RWPE1 (cell line): Measurements from ENCODE around the gene DBF4B.
A peak's percentile ranks its signal among the peaks of the same experiment; 100 is the strongest.

Experiments
- CTCF ChIA-PET: fragments of 350-600 bp; sonication (Branson Sonifier 250); formaldehyde crosslinking; extraction: SDS; loops from one replicate; lab custom pipeline; 2021; lab: Yijun Ruan, JAX
- POLR2A ChIA-PET: fragments of 400-600 bp; formaldehyde crosslinking; extraction: SDS; loops from one replicate; lab custom pipeline; 2020; ENCODE audit warnings: antibody characterized with exemption; ENCODE audit not compliant: low non-redundant PET; lab: Yijun Ruan, JAX
- DNase-seq: peaks from one replicate; pipeline ENCODE4 v3.0.0; 2012; ENCODE audit warnings: low spot score
- H3K27ac ChIP-seq: fragments of 450-650 bp; 2 replicates; pipeline ENCODE4 v1.5.1; 2017
- TF ChIP-seq, protein P1 (sequence below): fragments of 450-650 bp; conservative IDR thresholded peaks from 2 replicates; pipeline ENCODE4 v1.5.1; 2017; ENCODE audit warnings: low read depth, mild to moderate bottlenecking

The DBF4B gene

DNA sequence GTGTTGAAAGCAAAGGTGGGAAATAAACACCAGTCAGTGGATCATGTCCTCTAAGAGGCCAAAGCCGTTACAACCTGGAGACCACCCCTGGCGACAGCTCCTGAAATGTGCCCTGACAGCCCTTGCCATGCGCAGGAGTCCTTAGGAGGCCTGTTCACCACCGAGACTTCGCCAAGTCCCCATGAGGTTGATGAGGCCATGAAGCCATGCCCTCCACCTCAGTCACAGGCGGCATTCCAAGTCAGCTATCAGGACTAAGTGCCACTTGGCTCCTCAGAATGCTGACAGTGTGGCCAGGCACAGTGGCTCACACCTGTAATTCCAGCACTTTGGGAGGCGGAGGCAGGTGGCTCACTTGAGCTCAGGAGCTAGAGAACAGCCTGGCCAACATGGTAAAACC, 77.5 kb downstream of the DBF4B start:
- POLR2A ChIA-PET, result no interaction called here
- DNase-seq, result no peak

GRCh38 chr17:44786551-44787081, 78.2 kb downstream of the DBF4B start:
- H3K27ac ChIP-seq, result no peak overlapping the region
- ChIA-PET CTCF (interaction anchor here (0.7 to 1.0 kb wide), 2 partner anchors 65 to 92 kb away, joined by 3 read pairs; no protein-coding TSS in a partner anchor), POLR2A (no interaction called here)
- TF ChIP-seq, protein P1, sequence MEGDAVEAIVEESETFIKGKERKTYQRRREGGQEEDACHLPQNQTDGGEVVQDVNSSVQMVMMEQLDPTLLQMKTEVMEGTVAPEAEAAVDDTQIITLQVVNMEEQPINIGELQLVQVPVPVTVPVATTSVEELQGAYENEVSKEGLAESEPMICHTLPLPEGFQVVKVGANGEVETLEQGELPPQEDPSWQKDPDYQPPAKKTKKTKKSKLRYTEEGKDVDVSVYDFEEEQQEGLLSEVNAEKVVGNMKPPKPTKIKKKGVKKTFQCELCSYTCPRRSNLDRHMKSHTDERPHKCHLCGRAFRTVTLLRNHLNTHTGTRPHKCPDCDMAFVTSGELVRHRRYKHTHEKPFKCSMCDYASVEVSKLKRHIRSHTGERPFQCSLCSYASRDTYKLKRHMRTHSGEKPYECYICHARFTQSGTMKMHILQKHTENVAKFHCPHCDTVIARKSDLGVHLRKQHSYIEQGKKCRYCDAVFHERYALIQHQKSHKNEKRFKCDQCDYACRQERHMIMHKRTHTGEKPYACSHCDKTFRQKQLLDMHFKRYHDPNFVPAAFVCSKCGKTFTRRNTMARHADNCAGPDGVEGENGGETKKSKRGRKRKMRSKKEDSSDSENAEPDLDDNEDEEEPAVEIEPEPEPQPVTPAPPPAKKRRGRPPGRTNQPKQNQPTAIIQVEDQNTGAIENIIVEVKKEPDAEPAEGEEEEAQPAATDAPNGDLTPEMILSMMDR, result no peak
- no peak for DNase-seq

More for the DNA sequence above, 77.5 kb downstream of the DBF4B start:
- TF ChIP-seq, protein P1, result no peak
- H3K27ac ChIP-seq, result no peak overlapping the region
- CTCF ChIA-PET, result interaction anchor here (0.7 kb wide), 1 partner anchor 65 kb away, joined by 3 read pairs; no protein-coding TSS in a partner anchor

- no peak overlapping the region for H3K27ac ChIP-seq
- no peak for DNase-seq
Observed at GRCh38 chr17:44787271-44787940, 78.9 kb downstream of the DBF4B start.

DNA sequence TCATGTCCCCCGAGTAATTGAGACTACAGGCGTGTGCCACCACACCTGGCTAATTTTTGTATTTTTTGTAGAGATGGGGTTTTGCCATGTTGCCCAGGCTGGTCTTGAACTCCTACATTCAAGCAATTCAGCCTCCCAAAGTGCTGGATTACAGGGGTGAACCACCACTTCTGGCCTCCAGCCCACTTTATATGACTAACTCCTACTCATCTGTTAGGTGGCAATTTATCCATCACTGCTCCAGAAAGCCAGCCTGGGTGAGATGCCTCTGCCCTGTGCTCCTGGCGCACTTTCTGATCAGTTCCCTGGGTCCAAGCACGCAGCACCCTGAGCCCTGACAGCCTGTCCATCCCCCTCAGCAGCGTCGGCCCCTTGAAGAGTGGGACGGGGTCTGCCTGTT, 79.7 kb downstream of the DBF4B start:
- TF ChIP-seq, protein P1, result no peak
- ChIA-PET POLR2A (no interaction called here), CTCF (no interaction called here)
- H3K27ac ChIP-seq, result no peak overlapping the region
- no peak for DNase-seq

More at GRCh38 chr17:44787271-44787940, 78.9 kb downstream of the DBF4B start:
- POLR2A ChIA-PET, result no interaction called here
- TF ChIP-seq, protein P1, result no peak
- CTCF ChIA-PET, result interaction anchor here (1.0 kb wide), 1 partner anchor 91 kb away, joined by 3 read pairs; no protein-coding TSS in a partner anchor

DNA sequence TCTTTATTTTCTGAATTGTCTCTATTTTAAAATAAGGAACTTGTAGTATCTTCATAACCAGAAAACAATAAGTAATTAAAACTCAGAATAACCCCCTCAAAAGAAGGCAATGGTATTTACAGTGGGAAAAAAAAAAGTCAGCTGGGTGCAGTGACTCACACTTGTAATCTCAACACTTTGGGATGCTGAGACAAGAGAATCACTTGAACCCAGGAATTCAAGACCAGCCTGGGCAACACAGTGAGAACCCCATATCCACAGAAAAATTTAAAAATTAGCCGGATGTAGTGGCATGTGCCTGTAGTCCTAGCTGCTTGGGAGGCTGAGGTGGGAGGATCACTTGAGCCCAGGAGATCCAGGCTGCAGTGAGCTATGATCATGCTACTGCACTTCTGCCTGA, 83.8 kb downstream of the DBF4B start:
- ChIA-PET POLR2A (no interaction called here), CTCF (interaction anchor here (0.5 to 1.6 kb wide), 2 partner anchors 13 to 36 kb away, joined by 4 to 7 read pairs; no protein-coding TSS in a partner anchor)
- no peak for DNase-seq
- TF ChIP-seq, protein P1, result no peak
- H3K27ac ChIP-seq, result no peak overlapping the region

- CTCF ChIA-PET, result interaction anchor here (0.6 to 1.8 kb wide), 2 partner anchors 8 to 15 kb away, joined by 4 to 8 read pairs; no protein-coding TSS in a partner anchor
- peak overlapping the region; percentile 67 for H3K27ac ChIP-seq
- POLR2A ChIA-PET, result no interaction called here
- TF ChIP-seq, protein P1, result no peak
- no peak for DNase-seq
Observed at GRCh38 chr17:44793885-44794842, 85.7 kb downstream of the DBF4B start.
